Measurements from ENCODE around the gene ATP7B. TPM values are rescaled to one million over a fixed set of nuclear protein-coding genes. Genes with fewer than 3 reads are reported as not detected.

The ATP7B gene
- total and polyA plus RNA-seq, 2 of the 4 experiments (the other 2 are of a cell fraction): 2.7 to 2.9 TPM

DNA sequence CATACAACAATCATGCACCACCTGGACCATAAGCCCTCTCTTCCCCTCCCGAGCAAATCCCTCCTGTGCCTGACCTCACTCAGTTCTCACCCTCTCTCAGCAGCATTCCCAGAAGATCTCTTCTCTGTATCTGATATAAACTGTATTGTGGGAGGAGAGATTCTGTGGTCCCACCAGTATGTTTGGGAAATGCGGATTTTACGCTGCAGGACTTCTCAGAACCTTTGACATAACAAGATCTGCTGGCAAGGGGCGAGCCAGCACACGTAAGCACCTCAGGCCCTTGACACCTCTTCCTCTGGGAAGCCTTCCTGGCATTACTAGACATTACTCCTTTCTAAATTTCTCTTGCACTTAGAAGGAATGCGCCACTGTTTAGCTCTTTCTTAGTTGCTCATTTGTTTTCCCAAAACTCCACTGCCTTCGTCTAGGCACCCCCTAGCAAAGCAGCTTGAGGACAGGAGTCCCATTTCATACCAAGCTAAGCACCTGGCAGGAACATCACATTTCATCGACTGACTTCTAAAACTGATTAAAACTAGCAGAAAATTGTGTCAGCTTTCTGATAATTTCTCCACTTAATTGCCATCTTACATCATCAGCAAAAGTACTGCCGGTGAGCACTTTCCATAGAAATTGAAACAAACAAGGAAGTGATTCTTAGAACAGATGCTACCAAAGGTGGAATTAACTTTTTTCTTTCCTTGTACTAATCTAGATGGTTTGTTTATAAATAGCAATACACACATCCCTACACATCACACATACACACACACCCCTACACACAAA is 86.3 kb downstream of the ATP7B start:
- Histone ChIP-seq H3K9me3 (ENCODE audit: control insufficient read depth, insufficient read depth, low read length) (no peaks in the 10 kb centered on the region), H4K91ac (ENCODE audit: insufficient read depth, low read depth, low read length) (no peak overlapping the region), H3K4ac (ENCODE audit: low read depth, low read length) (no peak overlapping the region), H4K8ac (ENCODE audit: low read depth in 2 of 2, low read length in 2 of 2) (no peak overlapping the region), H3K14ac (replicated peaks; ENCODE audit: low read depth, low read length) (no peak overlapping the region), H3K18ac (ENCODE audit: low read depth, low read length) (no peak overlapping the region), H2AK9ac (replicated peaks; ENCODE audit: low read depth, low read length, poor library complexity) (peak overlapping the region; percentile 56), H3K9ac (ENCODE audit: low read depth, low read length) (no peak overlapping the region), H3K27ac (ENCODE audit: insufficient read depth, low read length) (no peak overlapping the region), H3K27me3 (ENCODE audit: control insufficient read depth, insufficient read depth, low read length) (no peaks in the 10 kb centered on the region; the same call in 1 of the 2 replicates), H3K4me1 (ENCODE audit: control insufficient read depth, insufficient read depth, low read length) (no peaks in the 10 kb centered on the region), H4K5ac (ENCODE audit: low read depth, low read length) (no peak overlapping the region), H2BK15ac (ENCODE audit: low read depth, low read length) (no peak overlapping the region), H2AFZ (replicated peaks; ENCODE audit: low read length, poor library complexity) (no peak overlapping the region), H2BK20ac (ENCODE audit: low read depth, low read length) (no peak overlapping the region), H2AK5ac (ENCODE audit: low read depth, low read length) (no peak overlapping the region), H2BK120ac (ENCODE audit: low read depth, low read length) (no peak overlapping the region), H3K36me3 (ENCODE audit: control insufficient read depth, insufficient read depth, low read length) (no peaks in the 10 kb centered on the region), H4K20me1 (ENCODE audit: insufficient read depth, low read length) (no peaks in the 10 kb centered on the region; the same call in 1 of the 2 replicates), H3K56ac (ENCODE audit: extremely low read depth, insufficient read depth, low read length) (no peak overlapping the region), H3K79me1 (ENCODE audit: low read depth in 1 of 2, low read length in 2 of 2) (no peaks in the 10 kb centered on the region), H3K9me1 (ENCODE audit: insufficient read depth, low read length) (0 out of 2 replicates have a peak, but pooled peaks cover 4% of the 10 kb centered on the region), H3K23ac (ENCODE audit: low read depth, low read length) (no peak overlapping the region), H2BK5ac (ENCODE audit: low read depth, low read length, poor library complexity, severe bottlenecking) (no peak overlapping the region), H3K4me2 (ENCODE audit: low read depth, low read length) (no peak overlapping the region), H3K4me3 (ENCODE audit: insufficient read depth, low read depth, low read length) (no peak overlapping the region)
- ATAC-seq (ENCODE audit: low read depth): no peak
- 83% methylated on average over 3 of the region's 9 CpGs; no CpG with 5 or more reads in 1 of the 2 experiments for WGBS, 2 experiments (ENCODE audit: extremely low coverage in 2 of 2, insufficient read length in 1 of 2)
- ChIA-PET POLR2A (ENCODE audit: unreplicated experiment) (no interaction called here), CTCF (no interaction called here)
- BruUV-seq (replicated peaks): no TSS peak
- in situ Hi-C loops (cut with MboI; ENCODE audit: low sequenced_read_pairs) (no loop called here), dilution Hi-C loops (cut with HindIII; ENCODE audit: low sequenced_read_pairs, unreplicated experiment) (no loop called here), intact Hi-C loops (cut with micrococcal nuclease) (no loop called here)
- no peak for DNase-seq
- TF ChIP-seq CEBPB (IDR thresholded peaks at IDR 0.05; ENCODE audit: low read depth, low read length): no peak
- TF ChIP-seq BHLHE40 (IDR thresholded peaks at IDR 0.05; ENCODE audit: low read depth, low read length): no peak
- no peak for TF ChIP-seq MAFK (IDR thresholded peaks at IDR 0.05; ENCODE audit: low read depth, low read length)
- TF ChIP-seq, protein P1, sequence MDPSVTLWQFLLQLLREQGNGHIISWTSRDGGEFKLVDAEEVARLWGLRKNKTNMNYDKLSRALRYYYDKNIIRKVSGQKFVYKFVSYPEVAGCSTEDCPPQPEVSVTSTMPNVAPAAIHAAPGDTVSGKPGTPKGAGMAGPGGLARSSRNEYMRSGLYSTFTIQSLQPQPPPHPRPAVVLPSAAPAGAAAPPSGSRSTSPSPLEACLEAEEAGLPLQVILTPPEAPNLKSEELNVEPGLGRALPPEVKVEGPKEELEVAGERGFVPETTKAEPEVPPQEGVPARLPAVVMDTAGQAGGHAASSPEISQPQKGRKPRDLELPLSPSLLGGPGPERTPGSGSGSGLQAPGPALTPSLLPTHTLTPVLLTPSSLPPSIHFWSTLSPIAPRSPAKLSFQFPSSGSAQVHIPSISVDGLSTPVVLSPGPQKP (IDR thresholded peaks at IDR 0.05; ENCODE audit: borderline replicate concordance, low read depth, low read length): no peak
- no peak for TF ChIP-seq MAZ (IDR thresholded peaks at IDR 0.05; ENCODE audit: borderline replicate concordance, low read depth, low read length)
- no peak for TF ChIP-seq SMC3 (IDR thresholded peaks at IDR 0.05; ENCODE audit: low read depth, low read length)
- no peak for TF ChIP-seq FOS (IDR thresholded peaks at IDR 0.05; ENCODE audit: low read depth, low read length)
- no peak for TF ChIP-seq RCOR1 (IDR thresholded peaks at IDR 0.05; ENCODE audit: insufficient replicate concordance, low read length)
- TF ChIP-seq, protein P2, sequence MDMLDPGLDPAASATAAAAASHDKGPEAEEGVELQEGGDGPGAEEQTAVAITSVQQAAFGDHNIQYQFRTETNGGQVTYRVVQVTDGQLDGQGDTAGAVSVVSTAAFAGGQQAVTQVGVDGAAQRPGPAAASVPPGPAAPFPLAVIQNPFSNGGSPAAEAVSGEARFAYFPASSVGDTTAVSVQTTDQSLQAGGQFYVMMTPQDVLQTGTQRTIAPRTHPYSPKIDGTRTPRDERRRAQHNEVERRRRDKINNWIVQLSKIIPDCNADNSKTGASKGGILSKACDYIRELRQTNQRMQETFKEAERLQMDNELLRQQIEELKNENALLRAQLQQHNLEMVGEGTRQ (IDR thresholded peaks at IDR 0.05; ENCODE audit: low read depth, low read length): no peak
- no peak for TF ChIP-seq MXI1 (IDR thresholded peaks at IDR 0.05; ENCODE audit: borderline replicate concordance, low read depth, low read length)
- TF ChIP-seq CHD1 (IDR thresholded peaks at IDR 0.05; ENCODE audit: low read depth, low read length): no peak
- no peak for TF ChIP-seq NFE2L2 (IDR thresholded peaks at IDR 0.05; ENCODE audit: low read depth, low read length)
- TF ChIP-seq POLR2A (IDR thresholded peaks at IDR 0.05; ENCODE audit: low read depth, low read length): no peak
- TF ChIP-seq RFX5 (IDR thresholded peaks at IDR 0.05; ENCODE audit: low read depth, low read length): no peak
- TF ChIP-seq RAD21 (IDR thresholded peaks at IDR 0.05; ENCODE audit: low read length): no peak

Data from IMR-90 (cell line).